ENCODE results near the gene SIGLEC5.

GRCh38 chr19:51627491-51628138 lies 2.6 kb downstream of the SIGLEC5 start:
- no peak for TF ChIP-seq CTCF (IDR thresholded peaks at IDR 0.05 in 8 of 11, conservative IDR thresholded peaks at IDR 0.05 in 3 of 11)
- no peak for TF ChIP-seq POLR2A (IDR thresholded peaks at IDR 0.05)
- no peak for TF ChIP-seq POLR2AphosphoS5 (IDR thresholded peaks at IDR 0.05)

Measured in spleen (tissue), 7 donors.